Body of pancreas (tissue), 4 donors: ENCODE results near the gene PLPPR3.

Experiments used
- POLR2A ChIP-seq, 3 donors: fragments of 450-650 bp; IDR thresholded peaks; one replicate each; pipeline ENCODE4 v1.6.1; 2016; ENCODE audit warnings: antibody characterized with exemption in 3 of 3, mild to moderate bottlenecking in 2 of 3
- TF ChIP-seq, protein P1 (sequence below), 7 experiments: fragments of 450-650 bp in 4 of 7; fragments of 200-600 bp in 3 of 7; sonication (generic) in 3 of 7; IDR thresholded peaks; one replicate each; pipeline ENCODE4 v1.5.1; 2016 to 2019; ENCODE audit warnings: antibody characterized with exemption in 7 of 7

DNA sequence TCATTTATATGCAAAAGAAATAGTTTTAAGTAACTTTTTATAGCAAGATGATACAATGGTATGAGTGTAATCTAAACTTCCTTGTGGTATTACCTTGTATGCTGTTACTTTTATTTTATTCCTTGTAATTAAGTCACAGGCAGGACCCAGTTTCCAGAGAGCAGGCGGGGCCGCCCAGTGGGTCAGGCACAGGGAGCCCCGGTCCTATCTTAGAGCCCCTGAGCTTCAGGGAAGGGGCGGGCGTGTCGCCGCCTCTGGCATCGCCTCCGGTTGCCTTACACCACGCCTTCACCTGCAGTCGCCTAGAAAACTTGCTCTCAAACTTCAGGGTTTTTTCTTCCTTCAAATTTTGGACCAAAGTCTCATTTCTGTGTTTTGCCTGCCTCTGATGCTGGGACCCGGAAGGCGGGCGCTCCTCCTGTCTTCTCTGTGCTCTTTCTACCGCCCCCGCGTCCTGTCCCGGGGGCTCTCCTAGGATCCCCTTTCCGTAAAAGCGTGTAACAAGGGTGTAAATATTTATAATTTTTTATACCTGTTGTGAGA lies 10.2 kb downstream of the PLPPR3 start:
- TF ChIP-seq, protein P1, sequence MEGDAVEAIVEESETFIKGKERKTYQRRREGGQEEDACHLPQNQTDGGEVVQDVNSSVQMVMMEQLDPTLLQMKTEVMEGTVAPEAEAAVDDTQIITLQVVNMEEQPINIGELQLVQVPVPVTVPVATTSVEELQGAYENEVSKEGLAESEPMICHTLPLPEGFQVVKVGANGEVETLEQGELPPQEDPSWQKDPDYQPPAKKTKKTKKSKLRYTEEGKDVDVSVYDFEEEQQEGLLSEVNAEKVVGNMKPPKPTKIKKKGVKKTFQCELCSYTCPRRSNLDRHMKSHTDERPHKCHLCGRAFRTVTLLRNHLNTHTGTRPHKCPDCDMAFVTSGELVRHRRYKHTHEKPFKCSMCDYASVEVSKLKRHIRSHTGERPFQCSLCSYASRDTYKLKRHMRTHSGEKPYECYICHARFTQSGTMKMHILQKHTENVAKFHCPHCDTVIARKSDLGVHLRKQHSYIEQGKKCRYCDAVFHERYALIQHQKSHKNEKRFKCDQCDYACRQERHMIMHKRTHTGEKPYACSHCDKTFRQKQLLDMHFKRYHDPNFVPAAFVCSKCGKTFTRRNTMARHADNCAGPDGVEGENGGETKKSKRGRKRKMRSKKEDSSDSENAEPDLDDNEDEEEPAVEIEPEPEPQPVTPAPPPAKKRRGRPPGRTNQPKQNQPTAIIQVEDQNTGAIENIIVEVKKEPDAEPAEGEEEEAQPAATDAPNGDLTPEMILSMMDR (IDR thresholded peaks at IDR 0.05) = no peak
- TF ChIP-seq POLR2A (IDR thresholded peaks at IDR 0.05) = no peak
